HG02798 (cell line): ENCODE results near the gene PRXL2B.

Experiments
- ATAC-seq: cut with Tn5 transposase; IDR thresholded peaks from one replicate; pipeline ENCODE4 v1.9.1; 2021; ENCODE audit warnings: mild to moderate bottlenecking; ENCODE audit not compliant: unreplicated experiment, poor library complexity

Gene PRXL2B

GRCh38 chr1:2586154-2587070 lies at the start of gene PRXL2B:
TSS of gene PRXL2B (plus strand) at chr1:2586777. CDS start at chr1:2586886, 109 bp downstream.
- peak; percentile 82 for ATAC-seq

- no peak for ATAC-seq
Measured at GRCh38 chr1:2537784-2538115, 48.8 kb upstream of the PRXL2B start.

GRCh38 chr1:2538376-2538775 lies 48.2 kb upstream of the PRXL2B start:
- ATAC-seq, result no peak

- no peak for ATAC-seq
Measured at GRCh38 chr1:2538872-2539271, 47.7 kb upstream of the PRXL2B start.

- no peak for ATAC-seq
Measured at GRCh38 chr1:2539312-2539907, 47.2 kb upstream of the PRXL2B start.

GRCh38 chr1:2540816-2541492 lies 45.6 kb upstream of the PRXL2B start:
- no peak for ATAC-seq

- no peak for ATAC-seq
Measured at GRCh38 chr1:2541619-2542245, 44.8 kb upstream of the PRXL2B start.

- ATAC-seq, result no peak
Measured at GRCh38 chr1:2542246-2542915, 44.2 kb upstream of the PRXL2B start.

- no peak for ATAC-seq
Measured at GRCh38 chr1:2543543-2544092, 43.0 kb upstream of the PRXL2B start.

GRCh38 chr1:2544093-2544874 lies 42.3 kb upstream of the PRXL2B start:
- no peak for ATAC-seq

- no peak for ATAC-seq
Measured at GRCh38 chr1:2544875-2545640, 41.5 kb upstream of the PRXL2B start.

- peak; percentile 46 for ATAC-seq
Measured at GRCh38 chr1:2545754-2546514, 40.6 kb upstream of the PRXL2B start.

- ATAC-seq, result peak; percentile 34
Measured at GRCh38 chr1:2546515-2547209, 39.9 kb upstream of the PRXL2B start.

GRCh38 chr1:2547210-2548067 lies 39.1 kb upstream of the PRXL2B start:
- ATAC-seq, result no peak

- ATAC-seq, result peak; percentile 21
Measured at GRCh38 chr1:2548068-2548589, 38.4 kb upstream of the PRXL2B start.
